ENCODE data around the gene PLEKHM3. TPM values are rescaled to one million over a fixed set of nuclear protein-coding genes. Genes with fewer than 3 reads are reported as not detected.

Gene PLEKHM3
- total and polyA plus RNA-seq, 2 of the 13 experiments (the other 11 are each of a cell fraction or from before 2014, with no cell fraction given), result 4.5 to 4.7 TPM

GRCh38 chr2:207845202-207845864 is 180.0 kb downstream of the PLEKHM3 start (continued):
- TF ChIP-seq MAX (IDR thresholded peaks at IDR 0.05) (peak; percentile 89), AHDC1 (CRISPR knock-in tag; IDR thresholded peaks at IDR 0.05; ENCODE audit: borderline replicate concordance) (peak; percentile 94; the same call in 1 of the 2 replicates), HNF1B (CRISPR knock-in tag; IDR thresholded peaks at IDR 0.05) (no peak), NR3C1 (CRISPR knock-in tag; IDR thresholded peaks at IDR 0.05) (no peak), ZBTB20 (CRISPR knock-in tag; IDR thresholded peaks at IDR 0.05; ENCODE audit: borderline replicate concordance, low read depth) (0 out of 2 replicates have a peak, but pooled peaks have one; percentile 54), ZBTB46 (CRISPR knock-in tag; IDR thresholded peaks at IDR 0.05; ENCODE audit: borderline replicate concordance) (no peak), PCBP1 (IDR thresholded peaks at IDR 0.05; ENCODE audit: borderline replicate concordance, low read depth, low read length) (no peak), ZBTB38 (CRISPR knock-in tag; IDR thresholded peaks at IDR 0.05) (no peak), SMYD3 (CRISPR knock-in tag; IDR thresholded peaks at IDR 0.05) (no peak), ONECUT2 (CRISPR knock-in tag; IDR thresholded peaks at IDR 0.05) (0 out of 2 replicates have a peak, but pooled peaks have one; percentile 20), FOXP4 (CRISPR knock-in tag; IDR thresholded peaks at IDR 0.05) (peak; percentile 100), RCOR2 (CRISPR knock-in tag; IDR thresholded peaks at IDR 0.05) (peak; percentile 85; the same call in 1 of the 2 replicates), SP4 (CRISPR knock-in tag; IDR thresholded peaks at IDR 0.05) (no peak), ZNF878 (CRISPR knock-in tag; IDR thresholded peaks at IDR 0.05) (peak; percentile 24; the same call in 1 of the 2 replicates), SNRNP70 (IDR thresholded peaks at IDR 0.05; ENCODE audit: low read depth, low read length) (no peak)

Measured in HepG2 (cell line).